HFFc6 (cell line): Measurements from ENCODE around the gene IL31RA. TPM values are rescaled to one million over a fixed set of nuclear protein-coding genes. Genes with fewer than 3 reads are reported as not detected.
A peak's percentile ranks its signal among the peaks of the same experiment; 100 is the strongest.

Source experiments
- DNase-seq: peaks from one replicate; pipeline ENCODE4 v3.0.0-alpha.2; 2018
- H3K27ac Mint-ChIP-seq: 2 replicates; pipeline ENCODE4 v1.8.0; 2020; ENCODE audit warnings: mild to moderate bottlenecking, mixed read lengths
- H3K27me3 Mint-ChIP-seq: 2 replicates; pipeline ENCODE4 v1.8.0; 2021; ENCODE audit warnings: mild to moderate bottlenecking, moderate library complexity, mixed read lengths; ENCODE audit not compliant: insufficient read depth
- H3K36me3 Mint-ChIP-seq: 2 replicates; pipeline ENCODE4 v1.8.0; 2021; ENCODE audit warnings: low read depth, mixed read lengths
- H3K4me1 Mint-ChIP-seq: 2 replicates; pipeline ENCODE4 v1.8.0; 2020; ENCODE audit warnings: low read depth, mixed read lengths
- H3K4me3 Mint-ChIP-seq: 2 replicates; pipeline ENCODE4 v1.8.0; 2020; ENCODE audit warnings: mild to moderate bottlenecking, moderate library complexity, mixed read lengths
- H3K9me3 Mint-ChIP-seq: 2 replicates; pipeline ENCODE4 v1.8.0; 2020; ENCODE audit warnings: mild to moderate bottlenecking, mixed read lengths
- total RNA-seq, 6 experiments: library from RNA; stranded (reverse); fragmentation: NEBNext Ultra II Directional; extraction: Animal tissue kit (Norgen Biotek cat#: 25700); gene quantifications; 2 replicates in 1 of 6; 3 replicates in 5 of 6; pipeline ENCODE4 v1.2.3, GENCODE V29; 2021
- TF ChIP-seq, protein P1 (sequence below): fragments of 200-600 bp; sonication (generic); IDR thresholded peaks from 2 replicates; pipeline ENCODE4 v1.5.0; 2021; ENCODE audit warnings: antibody characterized with exemption, mild to moderate bottlenecking

The IL31RA gene
- total RNA-seq, 6 experiments from 2014 or later: 0.12 to 0.26 (median 0.19) TPM; not detected in 2

DNA sequence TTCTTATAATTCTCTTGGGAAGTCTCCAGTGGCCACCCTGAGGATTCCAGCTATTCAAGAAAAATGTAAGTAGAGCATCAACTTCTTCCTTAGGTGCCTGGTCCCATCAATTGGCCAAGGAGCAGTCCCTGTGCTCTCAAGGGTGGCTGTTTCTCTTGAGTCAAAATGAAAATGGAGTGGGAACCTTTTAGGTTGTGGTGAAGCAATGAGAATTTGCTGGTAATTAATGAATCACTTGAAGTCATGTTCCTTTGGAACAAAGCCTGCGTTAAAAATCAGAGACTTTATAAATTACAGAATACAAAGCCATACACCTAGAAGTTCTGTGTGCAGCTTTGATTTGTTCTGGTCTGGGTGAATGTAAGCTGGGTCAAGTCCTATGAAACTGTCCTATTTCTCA, 48.9 kb downstream of the IL31RA start:
- Mint-ChIP-seq H3K27ac (no peak overlapping the region), H3K9me3 (no peaks in the 10 kb centered on the region), H3K4me3 (no peak overlapping the region), H3K27me3 (peaks cover 5% of the 10 kb centered on the region), H3K36me3 (no peaks in the 10 kb centered on the region), H3K4me1 (peaks cover 30% of the 10 kb centered on the region)
- TF ChIP-seq, protein P1, sequence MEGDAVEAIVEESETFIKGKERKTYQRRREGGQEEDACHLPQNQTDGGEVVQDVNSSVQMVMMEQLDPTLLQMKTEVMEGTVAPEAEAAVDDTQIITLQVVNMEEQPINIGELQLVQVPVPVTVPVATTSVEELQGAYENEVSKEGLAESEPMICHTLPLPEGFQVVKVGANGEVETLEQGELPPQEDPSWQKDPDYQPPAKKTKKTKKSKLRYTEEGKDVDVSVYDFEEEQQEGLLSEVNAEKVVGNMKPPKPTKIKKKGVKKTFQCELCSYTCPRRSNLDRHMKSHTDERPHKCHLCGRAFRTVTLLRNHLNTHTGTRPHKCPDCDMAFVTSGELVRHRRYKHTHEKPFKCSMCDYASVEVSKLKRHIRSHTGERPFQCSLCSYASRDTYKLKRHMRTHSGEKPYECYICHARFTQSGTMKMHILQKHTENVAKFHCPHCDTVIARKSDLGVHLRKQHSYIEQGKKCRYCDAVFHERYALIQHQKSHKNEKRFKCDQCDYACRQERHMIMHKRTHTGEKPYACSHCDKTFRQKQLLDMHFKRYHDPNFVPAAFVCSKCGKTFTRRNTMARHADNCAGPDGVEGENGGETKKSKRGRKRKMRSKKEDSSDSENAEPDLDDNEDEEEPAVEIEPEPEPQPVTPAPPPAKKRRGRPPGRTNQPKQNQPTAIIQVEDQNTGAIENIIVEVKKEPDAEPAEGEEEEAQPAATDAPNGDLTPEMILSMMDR: no peak
- no peak for DNase-seq

DNA sequence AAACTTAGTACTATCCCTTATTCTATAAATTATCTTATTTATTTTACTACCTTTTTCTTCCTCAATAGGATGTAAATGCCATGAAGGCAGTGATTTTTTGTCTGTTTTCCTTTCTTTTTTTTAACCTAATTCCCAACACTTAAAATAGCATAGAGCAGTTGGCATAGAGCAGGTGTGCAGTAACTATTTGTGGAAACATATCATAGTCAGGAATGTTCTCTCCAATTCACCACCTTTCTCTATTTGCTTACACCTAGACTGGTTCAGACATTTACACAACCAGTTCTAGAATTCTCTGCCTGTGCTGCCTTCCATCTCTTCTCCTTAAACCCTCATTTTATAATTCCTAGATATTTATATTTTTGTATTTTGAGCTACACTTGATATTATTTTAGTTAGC, 49.6 kb downstream of the IL31RA start:
- H3K36me3 Mint-ChIP-seq: no peaks in the 10 kb centered on the region
- H3K9me3 Mint-ChIP-seq: no peaks in the 10 kb centered on the region
- H3K4me1 Mint-ChIP-seq: peaks cover 30% of the 10 kb centered on the region
- H3K27me3 Mint-ChIP-seq: peaks cover 5% of the 10 kb centered on the region
- TF ChIP-seq, protein P1: no peak
- DNase-seq: no peak
- H3K27ac Mint-ChIP-seq: no peak overlapping the region
- no peak overlapping the region for H3K4me3 Mint-ChIP-seq

DNA sequence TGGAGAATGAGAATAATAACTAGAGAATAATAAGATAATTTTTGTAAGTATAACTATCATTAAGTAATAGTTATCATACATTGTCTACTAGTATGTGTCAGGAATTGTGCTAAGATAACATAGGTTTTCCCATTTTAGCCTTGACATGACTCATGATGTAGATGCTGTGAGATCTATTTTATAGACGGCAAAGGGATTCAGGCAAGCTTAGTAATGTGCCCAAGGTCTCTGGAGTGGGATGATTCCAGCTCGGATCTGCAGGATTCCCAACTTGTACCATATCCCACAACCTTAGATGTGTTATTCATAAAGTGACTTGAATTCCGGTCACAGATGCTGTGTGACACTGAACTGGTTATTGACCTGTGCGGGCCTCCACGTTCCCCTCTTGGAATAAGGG, 51.5 kb downstream of the IL31RA start:
- Mint-ChIP-seq H3K36me3 (no peaks in the 10 kb centered on the region), H3K27ac (no peak overlapping the region), H3K9me3 (no peaks in the 10 kb centered on the region), H3K27me3 (peaks cover 5% of the 10 kb centered on the region), H3K4me3 (no peak overlapping the region), H3K4me1 (peaks cover 22% of the 10 kb centered on the region)
- TF ChIP-seq, protein P1: no peak
- peak; percentile 11 for DNase-seq

DNA sequence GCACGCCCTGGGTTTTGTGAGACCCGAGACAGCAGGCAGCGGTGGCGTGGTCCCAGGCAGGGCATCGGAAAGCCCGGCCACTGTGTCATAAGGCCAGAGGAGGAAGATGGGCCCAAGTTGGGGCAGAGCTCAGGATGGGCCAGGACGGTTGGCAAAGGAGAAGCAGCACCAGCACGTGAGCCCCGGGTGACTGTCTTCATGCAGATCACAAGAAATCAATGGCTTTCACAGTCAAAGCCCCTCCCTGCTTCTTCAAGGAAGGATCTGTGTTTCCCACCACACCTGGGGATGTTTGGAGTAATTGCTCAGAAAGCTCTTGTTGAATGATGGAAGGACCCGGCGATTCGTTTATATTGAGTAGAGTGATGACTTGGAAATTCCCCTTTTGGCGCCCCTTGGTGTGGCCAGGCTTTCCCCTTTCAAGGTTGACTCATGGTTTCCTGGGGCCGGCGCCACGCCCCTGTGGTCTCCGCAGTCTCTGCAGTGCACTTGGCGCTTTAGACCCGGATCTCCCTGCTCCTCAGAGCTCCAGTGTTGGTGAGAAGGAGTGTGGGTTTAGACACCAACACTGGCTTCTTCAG, 52.1 kb downstream of the IL31RA start:
- TF ChIP-seq, protein P1: no peak
- Mint-ChIP-seq H3K36me3 (no peaks in the 10 kb centered on the region), H3K9me3 (no peaks in the 10 kb centered on the region), H3K4me1 (peaks cover 17% of the 10 kb centered on the region), H3K4me3 (no peak overlapping the region), H3K27me3 (peaks cover 5% of the 10 kb centered on the region), H3K27ac (no peak overlapping the region)
- DNase-seq: no peak

DNA sequence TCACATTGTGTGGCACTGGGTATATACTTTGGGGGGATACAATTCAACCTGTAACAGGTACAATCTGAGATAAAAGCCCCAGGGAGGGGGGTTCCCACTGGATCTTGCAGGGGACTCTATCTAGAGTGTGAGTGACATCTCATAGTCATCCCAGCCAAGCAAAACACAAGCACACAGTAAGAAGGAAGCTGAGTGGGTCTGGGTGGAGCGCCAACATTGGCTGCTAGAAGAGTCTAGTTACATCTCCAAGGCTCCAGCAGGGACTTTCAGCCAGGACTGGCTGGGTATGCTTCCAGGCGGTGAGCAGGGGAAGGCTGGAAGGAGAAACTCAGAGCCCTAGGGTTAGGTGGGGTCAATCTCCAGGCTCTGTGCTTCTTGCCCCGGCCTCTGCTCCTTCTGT, 53.0 kb downstream of the IL31RA start:
- Mint-ChIP-seq H3K4me1 (peaks cover 15% of the 10 kb centered on the region), H3K36me3 (no peaks in the 10 kb centered on the region), H3K27me3 (peaks cover 5% of the 10 kb centered on the region), H3K27ac (no peak overlapping the region), H3K9me3 (no peaks in the 10 kb centered on the region), H3K4me3 (no peak overlapping the region)
- TF ChIP-seq, protein P1: no peak
- no peak for DNase-seq

DNA sequence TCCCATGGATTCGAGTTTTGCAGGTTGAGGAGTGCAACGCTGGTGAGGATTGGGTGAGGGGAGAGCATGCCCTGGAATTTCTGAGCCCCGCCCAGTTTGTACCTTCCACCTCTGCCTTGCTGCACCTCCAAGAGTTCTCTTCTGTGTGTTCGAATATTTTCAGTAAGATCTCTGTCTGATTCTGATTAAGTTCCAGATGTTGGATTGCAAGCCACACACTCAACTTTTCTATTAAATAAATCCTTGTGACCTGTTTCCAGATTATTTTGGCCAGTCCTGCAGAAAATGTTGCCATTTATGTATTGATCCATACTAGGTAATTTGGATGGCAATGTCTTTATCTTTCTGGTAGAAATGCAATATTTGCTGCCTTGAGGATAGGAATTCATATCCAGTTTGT, 54.1 kb downstream of the IL31RA start:
- peaks cover 5% of the 10 kb centered on the region for H3K27me3 Mint-ChIP-seq
- no peak for DNase-seq
- TF ChIP-seq, protein P1: no peak
- peaks cover 6% of the 10 kb centered on the region for H3K4me1 Mint-ChIP-seq
- H3K36me3 Mint-ChIP-seq: no peaks in the 10 kb centered on the region
- no peak overlapping the region for H3K27ac Mint-ChIP-seq
- H3K9me3 Mint-ChIP-seq: no peaks in the 10 kb centered on the region
- H3K4me3 Mint-ChIP-seq: no peak overlapping the region
